MM.1S (cell line): Measurements from ENCODE around the gene SLC6A12.

ENCODE experiments used
- DNase-seq: peaks from one replicate; pipeline ENCODE4 v3.0.0-alpha.2; 2015
- H2AFZ ChIP-seq: fragments of 300-600 bp; sonication (generic); 2 replicates; pipeline ENCODE4 v1.6.0; 2016; ENCODE audit warnings: antibody characterized with exemption, low read length
- H3F3A ChIP-seq: fragments of 300-600 bp; sonication (generic); 2 replicates; pipeline ENCODE4 v1.6.1; 2016; ENCODE audit warnings: mild to moderate bottlenecking, antibody characterized with exemption, low read length, moderate library complexity, mixed read lengths; ENCODE audit not compliant: insufficient read depth
- H3K27ac ChIP-seq: fragments of 300-600 bp; sonication (generic); 2 replicates; pipeline ENCODE4 v1.5.1; 2016; ENCODE audit warnings: mild to moderate bottlenecking, low read length
- H3K27me3 ChIP-seq: fragments of 300-600 bp; sonication (generic); replicated peaks from 2 replicates; pipeline ENCODE4 v1.6.0; 2016; ENCODE audit warnings: low read length; ENCODE audit not compliant: insufficient read depth
- H3K36me3 ChIP-seq: fragments of 300-600 bp; sonication (generic); replicated peaks from 2 replicates; pipeline ENCODE4 v1.6.1; 2016; ENCODE audit warnings: mild to moderate bottlenecking, low read length, mixed read lengths; ENCODE audit not compliant: insufficient read depth
- H3K4me1 ChIP-seq: fragments of 300-600 bp; sonication (generic); 2 replicates; pipeline ENCODE4 v1.6.1; 2016; ENCODE audit warnings: low read length, mixed read lengths
- H3K4me2 ChIP-seq: fragments of 300-600 bp; sonication (generic); 2 replicates; pipeline ENCODE4 v1.6.0; 2016; ENCODE audit warnings: low read depth, low read length
- H3K4me3 ChIP-seq: fragments of 300-600 bp; sonication (generic); 2 replicates; pipeline ENCODE4 v1.5.1; 2016; ENCODE audit warnings: low read length, mixed read lengths
- H3K79me2 ChIP-seq: fragments of 300-600 bp; sonication (generic); 2 replicates; pipeline ENCODE4 v1.6.1; 2016; ENCODE audit warnings: mixed run types, low read length, mixed read lengths
- H3K9ac ChIP-seq: fragments of 300-600 bp; sonication (generic); 2 replicates; pipeline ENCODE4 v1.6.1; 2016; ENCODE audit warnings: low read length, mixed read lengths
- H3K9me2 ChIP-seq: fragments of 300-600 bp; sonication (generic); replicated peaks from 2 replicates; pipeline ENCODE4 v1.6.1; 2016; ENCODE audit warnings: mild to moderate bottlenecking, low read length, mixed read lengths; ENCODE audit not compliant: insufficient read depth
- H3K9me3 ChIP-seq: fragments of 300-600 bp; sonication (generic); replicated peaks from 2 replicates; pipeline ENCODE4 v1.6.1; 2016; ENCODE audit warnings: mild to moderate bottlenecking, low read length, mixed read lengths; ENCODE audit not compliant: insufficient read depth
- H4K20me1 ChIP-seq: fragments of 300-600 bp; sonication (generic); 2 replicates; pipeline ENCODE4 v1.6.1; 2016; ENCODE audit warnings: mild to moderate bottlenecking, low read length, moderate library complexity, mixed read lengths; ENCODE audit not compliant: insufficient read depth
- EZH2 ChIP-seq: fragments of 300-600 bp; sonication (generic); optimal IDR thresholded peaks from 2 replicates; pipeline ENCODE3; 2017; ENCODE audit warnings: low read depth, mild to moderate bottlenecking, antibody characterized with exemption, low read length, mixed read lengths
- EZH2phosphoT487 ChIP-seq: fragments of 300-600 bp; sonication (generic); IDR thresholded peaks from 2 replicates; pipeline ENCODE4 v1.6.1; 2018; ENCODE audit warnings: antibody characterized with exemption, low read length
- TF ChIP-seq, protein P1 (sequence below): fragments of 300-600 bp; sonication (generic); IDR thresholded peaks from 2 replicates; pipeline ENCODE4 v1.5.1; 2016; ENCODE audit warnings: antibody characterized with exemption, low read length, mixed read lengths

SLC6A12 gene

DNA sequence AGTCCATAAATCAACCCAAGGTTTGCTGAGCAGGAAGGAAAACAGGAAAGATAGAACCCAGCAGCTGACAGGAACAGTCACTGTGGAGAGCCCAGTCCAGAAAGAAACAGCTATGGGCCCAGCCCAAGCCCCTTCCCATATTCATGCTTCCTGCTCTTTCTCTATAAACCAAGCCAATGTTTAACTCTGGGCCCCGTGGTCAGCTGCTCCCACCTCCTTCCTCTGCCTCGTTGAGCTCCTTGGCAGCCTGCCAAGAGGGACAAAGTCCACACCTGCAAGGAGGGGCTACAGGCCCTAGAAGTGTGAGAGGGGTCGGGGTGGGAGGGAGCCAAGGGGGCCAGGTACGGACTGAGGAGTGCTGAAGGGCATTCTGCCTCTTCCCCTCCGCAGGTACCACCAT lies 38.7 kb upstream of the SLC6A12 start:
- H3K36me3 ChIP-seq: no peaks in the 10 kb centered on the region
- H3K9me3 ChIP-seq: no peaks in the 10 kb centered on the region
- peaks cover 23% of the 10 kb centered on the region for H3K27me3 ChIP-seq
- H3K9ac ChIP-seq: no peak overlapping the region
- no peak overlapping the region for H3K4me2 ChIP-seq
- no peak overlapping the region for H3K4me3 ChIP-seq
- no peaks in the 10 kb centered on the region for H3K4me1 ChIP-seq
- no peak for TF ChIP-seq EZH2
- TF ChIP-seq EZH2phosphoT487: no peak
- TF ChIP-seq, protein P1, sequence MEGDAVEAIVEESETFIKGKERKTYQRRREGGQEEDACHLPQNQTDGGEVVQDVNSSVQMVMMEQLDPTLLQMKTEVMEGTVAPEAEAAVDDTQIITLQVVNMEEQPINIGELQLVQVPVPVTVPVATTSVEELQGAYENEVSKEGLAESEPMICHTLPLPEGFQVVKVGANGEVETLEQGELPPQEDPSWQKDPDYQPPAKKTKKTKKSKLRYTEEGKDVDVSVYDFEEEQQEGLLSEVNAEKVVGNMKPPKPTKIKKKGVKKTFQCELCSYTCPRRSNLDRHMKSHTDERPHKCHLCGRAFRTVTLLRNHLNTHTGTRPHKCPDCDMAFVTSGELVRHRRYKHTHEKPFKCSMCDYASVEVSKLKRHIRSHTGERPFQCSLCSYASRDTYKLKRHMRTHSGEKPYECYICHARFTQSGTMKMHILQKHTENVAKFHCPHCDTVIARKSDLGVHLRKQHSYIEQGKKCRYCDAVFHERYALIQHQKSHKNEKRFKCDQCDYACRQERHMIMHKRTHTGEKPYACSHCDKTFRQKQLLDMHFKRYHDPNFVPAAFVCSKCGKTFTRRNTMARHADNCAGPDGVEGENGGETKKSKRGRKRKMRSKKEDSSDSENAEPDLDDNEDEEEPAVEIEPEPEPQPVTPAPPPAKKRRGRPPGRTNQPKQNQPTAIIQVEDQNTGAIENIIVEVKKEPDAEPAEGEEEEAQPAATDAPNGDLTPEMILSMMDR: no peak
- H3K27ac ChIP-seq: no peak overlapping the region
- no peak overlapping the region for H2AFZ ChIP-seq
- no peak for DNase-seq
- no peaks in the 10 kb centered on the region for H3K79me2 ChIP-seq
- H3K9me2 ChIP-seq: no peaks in the 10 kb centered on the region
- no peaks in the 10 kb centered on the region for H4K20me1 ChIP-seq
- no peaks in the 10 kb centered on the region for H3F3A ChIP-seq

DNA sequence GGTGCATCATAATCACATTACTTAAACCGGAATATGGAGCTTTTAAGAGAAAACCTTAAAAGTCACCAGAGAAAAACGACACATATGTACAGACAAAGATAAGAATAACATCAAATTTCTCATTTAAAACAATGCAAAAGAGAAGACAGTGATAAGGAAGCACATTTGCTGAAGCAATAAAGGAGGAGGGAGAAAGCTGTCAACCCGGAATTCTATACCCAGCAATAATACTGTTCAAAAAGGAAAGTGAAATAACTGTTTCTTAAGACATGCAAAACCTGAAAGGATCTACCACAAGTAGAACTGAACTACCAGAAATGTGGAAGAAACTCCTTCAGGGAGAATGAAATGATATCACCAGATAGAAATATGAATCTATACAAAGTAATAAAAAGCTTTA lies 33.3 kb upstream of the SLC6A12 start:
- Histone ChIP-seq H3K27me3 (peaks cover 9% of the 10 kb centered on the region; the same call in 1 of the 2 replicates), H3K79me2 (no peaks in the 10 kb centered on the region), H2AFZ (no peak overlapping the region), H3K9me3 (no peaks in the 10 kb centered on the region), H3K9ac (no peak overlapping the region), H3K9me2 (no peaks in the 10 kb centered on the region), H3K27ac (no peak overlapping the region), H4K20me1 (no peaks in the 10 kb centered on the region), H3K36me3 (no peaks in the 10 kb centered on the region), H3F3A (no peaks in the 10 kb centered on the region), H3K4me1 (no peaks in the 10 kb centered on the region), H3K4me3 (no peak overlapping the region), H3K4me2 (no peak overlapping the region)
- TF ChIP-seq, protein P1: no peak
- no peak for TF ChIP-seq EZH2
- TF ChIP-seq EZH2phosphoT487: no peak
- no peak for DNase-seq

DNA sequence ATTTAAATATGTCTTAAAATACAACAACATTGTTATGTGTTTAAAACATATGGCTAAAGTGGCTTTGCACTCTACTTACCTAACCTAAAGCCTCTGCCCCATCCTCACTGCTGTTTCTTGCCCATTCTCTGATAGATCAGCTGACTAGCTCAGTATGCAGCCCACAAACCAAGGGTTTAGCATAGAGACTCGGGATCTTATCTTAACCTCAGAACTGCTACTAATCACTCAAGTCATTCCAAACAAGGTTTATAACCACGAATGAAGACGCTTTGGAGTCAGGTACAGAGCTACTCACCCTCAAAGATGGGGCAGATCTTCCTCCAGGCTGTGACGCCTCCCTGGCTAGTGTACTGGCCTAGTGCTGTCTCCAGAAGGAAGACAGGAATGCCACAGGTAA lies 29.4 kb upstream of the SLC6A12 start:
- TF ChIP-seq EZH2phosphoT487 (no peak), EZH2 (no peak)
- TF ChIP-seq, protein P1: no peak
- Histone ChIP-seq H3K9me3 (no peaks in the 10 kb centered on the region), H3F3A (no peaks in the 10 kb centered on the region), H3K27me3 (peaks cover 16% of the 10 kb centered on the region; the same call in 1 of the 2 replicates), H3K36me3 (no peaks in the 10 kb centered on the region), H4K20me1 (no peaks in the 10 kb centered on the region), H3K9me2 (no peaks in the 10 kb centered on the region), H3K79me2 (no peaks in the 10 kb centered on the region), H3K27ac (no peak overlapping the region), H2AFZ (no peak overlapping the region), H3K4me2 (no peak overlapping the region), H3K4me1 (no peaks in the 10 kb centered on the region), H3K9ac (no peak overlapping the region), H3K4me3 (no peak overlapping the region)
- DNase-seq: no peak
